Gastrocnemius medialis (tissue), 4 donors: ENCODE results near the gene KRT15. TPM values are rescaled to one million over a fixed set of nuclear protein-coding genes. Genes with fewer than 3 reads are reported as not detected.

Experiments
- ATAC-seq, 2 donors: fragments of 150-250 bp; one replicate each; pipeline ENCODE4 v1.9.1; 2016
- DNase-seq, 2 donors: peaks; one replicate each; pipeline ENCODE4 v3.0.0-alpha.2; 2019
- H3K27ac ChIP-seq, 4 donors: fragments of 200-600 bp; sonication (generic); 1 replicate in 1 of 4; 2 replicates in 3 of 4; pipeline ENCODE4 v1.5.1; 2016 to 2018; ENCODE audit warnings: mild to moderate bottlenecking in 2 of 4, moderate library complexity in 1 of 4
- H3K27me3 ChIP-seq, 3 donors: fragments of 200-600 bp; sonication (generic) in 2 of 3; 1 replicate in 1 of 3; 2 replicates in 2 of 3; pipeline versions ENCODE4 v1.5.1 to v1.6.0; 2016 to 2019; ENCODE audit warnings: mild to moderate bottlenecking in 1 of 3, moderate library complexity in 1 of 3
- H3K36me3 ChIP-seq, 2 donors: fragments of 200-600 bp; sonication (generic) in 1 of 2; one replicate each; pipeline ENCODE4 v1.5.1; 2017 to 2018
- H3K4me1 ChIP-seq, 2 donors: fragments of 200-600 bp; sonication (generic) in 1 of 2; one replicate each; pipeline ENCODE4 v1.5.1; 2016 to 2017; ENCODE audit warnings: mild to moderate bottlenecking in 2 of 2
- H3K4me3 ChIP-seq, 4 donors: fragments of 200-600 bp; sonication (generic) in 3 of 4; 1 replicate in 1 of 4; 2 replicates in 3 of 4; pipeline ENCODE4 v1.5.1; 2016 to 2019; ENCODE audit warnings: mild to moderate bottlenecking in 2 of 4
- H3K9me3 ChIP-seq, 3 donors: fragments of 200-600 bp; sonication (generic) in 2 of 3; 1 replicate in 1 of 3; 2 replicates in 2 of 3; pipeline ENCODE4 v1.5.1; 2016 to 2019
- POLR2A ChIP-seq, 2 donors: fragments of 450-650 bp; IDR thresholded peaks; one replicate each; pipeline ENCODE4 v1.6.1; 2017; ENCODE audit warnings: antibody characterized with exemption in 2 of 2, mild to moderate bottlenecking in 2 of 2, moderate library complexity in 2 of 2
- in situ Hi-C, 4 donors: fragments of 200-750 bp; cut with MboI; loops; one replicate each; pipeline versions ENCODE4 v1.15.0 to v1.8.0; 2017; ENCODE audit warnings: low sequenced_read_pairs in 4 of 4
- intact Hi-C: fragments of 100-400 bp; cut with DNase I; formaldehyde crosslinking; loops from one replicate; pipeline ENCODE4 v1.15.1; 2023; ENCODE audit warnings: low total_unique reads
- total RNA-seq, 4 donors: library from RNA; depleted of rRNA; stranded (reverse); fragments of >200 nt; gene quantifications; one replicate each; pipeline versions ENCODE4 v1.1.0 to v1.2.3, GENCODE V29; 2016
- TF ChIP-seq, protein P1 (sequence below), 5 experiments: fragments of 450-650 bp in 3 of 5; fragments of 200-600 bp in 2 of 5; sonication (generic) in 2 of 5; IDR thresholded peaks in 4 of 5; conservative IDR thresholded peaks in 1 of 5; 1 replicate in 4 of 5; 2 replicates in 1 of 5; pipeline ENCODE4 v1.5.1; 2016 to 2019; ENCODE audit warnings: antibody characterized with exemption in 5 of 5, mild to moderate bottlenecking in 3 of 5, moderate library complexity in 3 of 5

Gene KRT15
- total RNA-seq, 4 donors from 2014 or later: not detected

DNA sequence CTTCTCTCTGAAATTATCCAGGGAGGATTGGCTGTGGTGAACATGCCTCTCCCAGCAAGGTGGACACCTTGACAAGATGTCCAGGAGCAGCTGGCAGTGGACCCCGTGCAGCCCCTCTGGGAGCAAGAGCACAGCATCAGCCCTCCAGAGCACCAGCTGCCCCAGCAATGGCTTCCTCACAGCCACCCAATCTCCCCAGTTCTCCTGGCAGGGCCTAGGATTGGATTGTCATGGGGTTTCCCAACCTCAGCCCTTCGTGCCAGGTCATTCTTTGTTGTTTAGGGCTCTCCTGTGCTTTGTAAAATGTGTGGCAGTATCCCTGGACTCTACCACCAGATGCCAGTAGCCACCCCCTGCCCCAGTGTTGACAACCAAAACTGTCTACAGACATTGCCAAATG is 27.2 kb downstream of the KRT15 start:
- TF ChIP-seq, protein P1, sequence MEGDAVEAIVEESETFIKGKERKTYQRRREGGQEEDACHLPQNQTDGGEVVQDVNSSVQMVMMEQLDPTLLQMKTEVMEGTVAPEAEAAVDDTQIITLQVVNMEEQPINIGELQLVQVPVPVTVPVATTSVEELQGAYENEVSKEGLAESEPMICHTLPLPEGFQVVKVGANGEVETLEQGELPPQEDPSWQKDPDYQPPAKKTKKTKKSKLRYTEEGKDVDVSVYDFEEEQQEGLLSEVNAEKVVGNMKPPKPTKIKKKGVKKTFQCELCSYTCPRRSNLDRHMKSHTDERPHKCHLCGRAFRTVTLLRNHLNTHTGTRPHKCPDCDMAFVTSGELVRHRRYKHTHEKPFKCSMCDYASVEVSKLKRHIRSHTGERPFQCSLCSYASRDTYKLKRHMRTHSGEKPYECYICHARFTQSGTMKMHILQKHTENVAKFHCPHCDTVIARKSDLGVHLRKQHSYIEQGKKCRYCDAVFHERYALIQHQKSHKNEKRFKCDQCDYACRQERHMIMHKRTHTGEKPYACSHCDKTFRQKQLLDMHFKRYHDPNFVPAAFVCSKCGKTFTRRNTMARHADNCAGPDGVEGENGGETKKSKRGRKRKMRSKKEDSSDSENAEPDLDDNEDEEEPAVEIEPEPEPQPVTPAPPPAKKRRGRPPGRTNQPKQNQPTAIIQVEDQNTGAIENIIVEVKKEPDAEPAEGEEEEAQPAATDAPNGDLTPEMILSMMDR (IDR thresholded peaks at IDR 0.05 in 4 of 5, conservative IDR thresholded peaks at IDR 0.05 in 1 of 5): no peak
- TF ChIP-seq POLR2A (IDR thresholded peaks at IDR 0.05): no peak
- H3K36me3 ChIP-seq: no peaks in the 10 kb centered on the region
- H3K4me3 ChIP-seq: no peak overlapping the region
- no peaks in the 10 kb centered on the region for H3K4me1 ChIP-seq
- no peaks in the 10 kb centered on the region for H3K27me3 ChIP-seq
- H3K9me3 ChIP-seq: no peaks in the 10 kb centered on the region
- in situ Hi-C loops: loop anchor here in 1 of 4 donors (25.0 kb wide), 1 partner anchor 579 kb away; no protein-coding TSS in a partner anchor
- DNase-seq (no peak), ATAC-seq (no peak)
- intact Hi-C loops: no loop called here
- H3K27ac ChIP-seq: no peak overlapping the region

GRCh38 chr17:41490000-41490990 is 28.4 kb downstream of the KRT15 start:
- Histone ChIP-seq H3K9me3 (no peaks in the 10 kb centered on the region), H3K27me3 (no peaks in the 10 kb centered on the region), H3K36me3 (no peaks in the 10 kb centered on the region), H3K4me1 (no peaks in the 10 kb centered on the region), H3K4me3 (no peak overlapping the region), H3K27ac (no peak overlapping the region)
- in situ Hi-C loops: loop anchor here in 2 of 4 donors (10.0 to 25.0 kb wide), 2 partner anchors 55 to 578 kb away; no protein-coding TSS in a partner anchor
- ATAC-seq: no peak
- TF ChIP-seq, protein P1 (IDR thresholded peaks at IDR 0.05 in 4 of 5, conservative IDR thresholded peaks at IDR 0.05 in 1 of 5): no peak
- no peak for TF ChIP-seq POLR2A (IDR thresholded peaks at IDR 0.05)
- no peak for DNase-seq
- intact Hi-C loops: no loop called here

GRCh38 chr17:41489531-41489930 is 29.2 kb downstream of the KRT15 start, which contains the start of gene KRT36:
TSS of gene KRT36 (minus strand) at chr17:41489910. CDS start at chr17:41489864, 46 bp downstream.
- Histone ChIP-seq H3K27me3 (no peaks in the 10 kb centered on the region), H3K9me3 (no peaks in the 10 kb centered on the region), H3K4me1 (no peaks in the 10 kb centered on the region), H3K27ac (no peak within 1 kb of the TSS), H3K4me3 (no peak within 1 kb of the TSS), H3K36me3 (no peaks in the 10 kb centered on the region)
- ATAC-seq (no peak), DNase-seq (no peak)
- in situ Hi-C loops: loop anchor here in 2 of 4 donors (10.0 to 25.0 kb wide), 2 partner anchors 55 to 577 kb away; no protein-coding TSS in a partner anchor
- TF ChIP-seq, protein P1 (IDR thresholded peaks at IDR 0.05 in 4 of 5, conservative IDR thresholded peaks at IDR 0.05 in 1 of 5): no peak
- TF ChIP-seq POLR2A (IDR thresholded peaks at IDR 0.05): no peak
- intact Hi-C loops: no loop called here

DNA sequence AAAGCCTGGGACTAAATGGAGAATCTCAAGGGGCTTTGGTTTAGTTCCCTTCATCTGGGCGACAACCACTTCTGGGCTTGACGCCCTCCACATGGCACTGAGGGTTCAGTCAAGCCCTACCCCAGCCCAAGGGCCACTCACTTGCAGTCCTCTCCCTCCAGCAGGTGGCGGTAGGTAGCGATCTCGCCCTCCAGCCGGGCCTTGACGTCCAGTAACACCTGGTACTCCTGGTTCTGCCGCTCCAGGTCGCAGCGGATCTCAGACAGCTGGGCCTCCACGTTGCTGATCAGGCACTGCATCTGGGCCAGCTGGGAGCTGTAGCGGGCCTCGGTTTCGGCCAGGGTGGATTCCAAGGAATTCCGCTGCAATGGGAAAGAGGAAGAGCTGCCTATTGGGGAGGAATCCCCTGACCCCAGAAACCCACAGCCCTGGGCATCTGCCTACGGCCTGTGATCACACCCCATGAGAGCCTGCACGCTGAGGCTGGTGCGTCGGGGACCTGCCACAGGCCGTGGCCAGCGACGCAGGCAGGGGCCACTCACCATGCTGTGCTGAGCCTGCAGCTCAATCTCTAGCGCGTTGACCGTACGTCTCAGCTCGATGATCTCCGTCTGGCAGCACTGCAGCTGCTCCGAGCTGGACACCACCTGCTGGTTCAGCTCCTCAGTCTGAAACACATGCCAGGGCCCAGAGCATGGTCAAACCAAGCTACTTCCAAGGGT is 31.7 kb downstream of the KRT15 start:
- no peak for ATAC-seq
- Histone ChIP-seq H3K27me3 (no peaks in the 10 kb centered on the region), H3K36me3 (no peaks in the 10 kb centered on the region), H3K4me1 (no peaks in the 10 kb centered on the region), H3K9me3 (no peaks in the 10 kb centered on the region), H3K27ac (no peak overlapping the region), H3K4me3 (no peak overlapping the region)
- in situ Hi-C loops (loop anchor here in 2 of 4 donors (10.0 to 25.0 kb wide), 2 partner anchors 58 to 575 kb away; no protein-coding TSS in a partner anchor), intact Hi-C loops (no loop called here)
- TF ChIP-seq, protein P1 (IDR thresholded peaks at IDR 0.05 in 4 of 5, conservative IDR thresholded peaks at IDR 0.05 in 1 of 5): no peak
- TF ChIP-seq POLR2A (IDR thresholded peaks at IDR 0.05): no peak
- no peak for DNase-seq
